Measurements from ENCODE around the gene FPR3.

FPR3 gene

GRCh38 chr19:51807925-51808324 is 13.0 kb downstream of the FPR3 start:
- no peak for DNase-seq

- no peak for DNase-seq
Observed at GRCh38 chr19:51808333-51808986, 13.5 kb downstream of the FPR3 start.

GRCh38 chr19:51809787-51810186 is 14.8 kb downstream of the FPR3 start:
- DNase-seq, result no peak

GRCh38 chr19:51810223-51810622 is 15.3 kb downstream of the FPR3 start:
- no peak for DNase-seq

GRCh38 chr19:51811344-51811743 is 16.4 kb downstream of the FPR3 start:
- no peak for DNase-seq

- no peak for DNase-seq
Observed at GRCh38 chr19:51815043-51815442, 20.1 kb downstream of the FPR3 start.

- no peak for DNase-seq
Observed at GRCh38 chr19:51816711-51817110, 21.8 kb downstream of the FPR3 start.

- DNase-seq, result no peak
Observed at GRCh38 chr19:51820011-51820410, 25.1 kb downstream of the FPR3 start.

GRCh38 chr19:51820831-51821446 is 26.0 kb downstream of the FPR3 start:
- DNase-seq, result no peak

GRCh38 chr19:51821456-51821855 is 26.5 kb downstream of the FPR3 start:
- DNase-seq, result no peak

GRCh38 chr19:51821921-51822320 is 27.0 kb downstream of the FPR3 start:
- DNase-seq, result no peak

GRCh38 chr19:51822325-51822724 is 27.4 kb downstream of the FPR3 start:
- DNase-seq, result no peak

- no peak for DNase-seq
Observed at GRCh38 chr19:51822946-51823345, 28.0 kb downstream of the FPR3 start.

GRCh38 chr19:51824281-51825005 is 29.5 kb downstream of the FPR3 start:
- DNase-seq, result no peak

- no peak for DNase-seq
Observed at GRCh38 chr19:51830274-51830673, 35.3 kb downstream of the FPR3 start.

GRCh38 chr19:51837145-51837544 is 42.2 kb downstream of the FPR3 start:
- no peak for DNase-seq

GRCh38 chr19:51861870-51862622 is 67.1 kb downstream of the FPR3 start:
- no peak for DNase-seq

GRCh38 chr19:51873097-51873496 is 78.1 kb downstream of the FPR3 start:
- DNase-seq, result no peak

Data from NCI-H1436 treated with DMSO at 0.1 percent for 48 hours (cell line).